Trophoblast cell (in vitro differentiated cells and primary cell): Measurements from ENCODE around the gene ITGB1.

Source experiments
- DNase-seq, 2 donors: peaks; one replicate each; pipeline ENCODE4 v3.0.0-alpha.2; 2016
- H2AFZ ChIP-seq: 2 replicates; pipeline ENCODE4 v1.6.1; 2013; ENCODE audit warnings: low read length, moderate library complexity, mild to moderate bottlenecking; ENCODE audit not compliant: insufficient read depth, poor library complexity
- H2AK5ac ChIP-seq: 2 replicates; pipeline ENCODE4 v1.6.1; 2013; ENCODE audit warnings: mild to moderate bottlenecking, low read length
- H2BK120ac ChIP-seq: 2 replicates; pipeline ENCODE4 v1.6.1; 2013; ENCODE audit warnings: low read length, mild to moderate bottlenecking, moderate library complexity; ENCODE audit not compliant: insufficient read depth, poor library complexity
- H2BK12ac ChIP-seq: 2 replicates; pipeline ENCODE4 v1.6.1; 2013; ENCODE audit warnings: mild to moderate bottlenecking, low read length, moderate library complexity
- H2BK5ac ChIP-seq: 2 replicates; pipeline ENCODE4 v1.6.1; 2013; ENCODE audit warnings: low read length, low read depth, moderate library complexity, mild to moderate bottlenecking; ENCODE audit not compliant: poor library complexity
- H3K14ac ChIP-seq: 2 replicates; pipeline ENCODE4 v1.6.1; 2013; ENCODE audit warnings: mild to moderate bottlenecking, low read length
- H3K18ac ChIP-seq: 2 replicates; pipeline ENCODE4 v1.6.1; 2013; ENCODE audit warnings: mild to moderate bottlenecking, low read length
- H3K23ac ChIP-seq: 2 replicates; pipeline ENCODE4 v1.6.1; 2013; ENCODE audit warnings: low read length
- H3K27ac ChIP-seq: 2 replicates; pipeline ENCODE4 v1.5.1; 2013; ENCODE audit warnings: low read depth, mild to moderate bottlenecking, inconsistent platforms, low read length, moderate library complexity
- H3K27me3 ChIP-seq: 2 replicates; pipeline ENCODE4 v1.6.1; 2013; ENCODE audit warnings: inconsistent platforms, mild to moderate bottlenecking, low read length, moderate library complexity; ENCODE audit not compliant: insufficient read depth
- H3K36me3 ChIP-seq, 2 experiments: 1 replicate in 1 of 2; 2 replicates in 1 of 2; pipeline ENCODE4 v1.6.1; 2013; ENCODE audit warnings: low read length in 2 of 2, mild to moderate bottlenecking in 2 of 2, moderate library complexity in 1 of 2; ENCODE audit not compliant: insufficient read depth in 2 of 2, control insufficient read depth in 1 of 2
- H3K4ac ChIP-seq: 2 replicates; pipeline ENCODE4 v1.6.1; 2013; ENCODE audit warnings: low read depth, mild to moderate bottlenecking, low read length, moderate library complexity
- H3K4me1 ChIP-seq, 2 experiments: 1 replicate in 1 of 2; 2 replicates in 1 of 2; pipeline ENCODE4 v1.6.1; 2013; ENCODE audit warnings: low read length in 2 of 2, mild to moderate bottlenecking in 2 of 2, moderate library complexity in 1 of 2; ENCODE audit not compliant: insufficient read depth in 2 of 2, control insufficient read depth in 1 of 2
- H3K4me2 ChIP-seq: 2 replicates; pipeline ENCODE4 v1.6.1; 2013; ENCODE audit warnings: inconsistent platforms, mild to moderate bottlenecking, low read length, moderate library complexity
- H3K4me3 ChIP-seq: 2 replicates; pipeline ENCODE4 v1.5.1; 2013; ENCODE audit warnings: mild to moderate bottlenecking, low read depth, low read length, inconsistent platforms
- H3K79me1 ChIP-seq: one replicate; pipeline ENCODE4 v1.6.1; 2013; ENCODE audit warnings: low read length
- H3K79me2 ChIP-seq: 2 replicates; pipeline ENCODE4 v1.6.1; 2013; ENCODE audit warnings: low read length, mild to moderate bottlenecking; ENCODE audit not compliant: control insufficient read depth, insufficient read depth, poor library complexity
- H3K9ac ChIP-seq: 2 replicates; pipeline ENCODE4 v1.6.1; 2013; ENCODE audit warnings: mild to moderate bottlenecking, low read length
- H3K9me3 ChIP-seq: 2 replicates; pipeline ENCODE4 v1.6.1; 2013; ENCODE audit warnings: low read depth, mild to moderate bottlenecking, control low read depth, inconsistent platforms, low read length; ENCODE audit not compliant: insufficient read depth
- H4K12ac ChIP-seq: 2 replicates; pipeline ENCODE4 v1.6.1; 2013; ENCODE audit warnings: low read depth, mild to moderate bottlenecking, low read length, moderate library complexity
- H4K8ac ChIP-seq: 2 replicates; pipeline ENCODE4 v1.6.1; 2013; ENCODE audit warnings: low read depth, mild to moderate bottlenecking, low read length, moderate library complexity
- H4K91ac ChIP-seq: one replicate; pipeline ENCODE4 v1.6.1; 2013; ENCODE audit warnings: low read depth, mild to moderate bottlenecking, low read length, moderate library complexity
- WGBS: extraction: QIAGEN DNeasy Blood & Tissue Kit; methylation state at CpG from one replicate; pipeline ENCODE4 v1.1.7; 2013; ENCODE audit warnings: missing lambda C conversion rate; ENCODE audit not compliant: insufficient read length, insufficient coverage; ENCODE audit errors: extremely low coverage; 5-methylcytosine and 5-hydroxymethylcytosine counted together

The ITGB1 gene

DNA sequence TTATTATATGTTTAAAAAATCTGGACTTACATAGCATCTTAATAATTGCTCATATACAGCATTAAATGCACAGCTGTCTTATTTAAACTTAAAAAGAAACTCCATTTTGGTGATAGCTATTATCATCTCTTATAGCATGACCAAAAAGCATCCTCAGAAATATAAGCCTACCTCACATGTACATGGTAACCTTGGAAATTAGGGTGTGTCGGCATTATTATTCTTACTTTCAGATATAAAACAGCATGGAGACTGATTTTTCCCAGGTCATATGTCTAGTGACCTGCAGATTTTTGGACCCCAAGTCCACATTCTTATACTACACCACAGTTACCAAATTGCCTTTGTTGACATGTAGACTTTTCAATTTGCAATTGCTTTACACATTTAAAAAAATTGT, 29.1 kb upstream of the ITGB1 start:
- H2AFZ ChIP-seq, result no peak overlapping the region
- no peak overlapping the region for H2BK12ac ChIP-seq
- no peak overlapping the region for H4K8ac ChIP-seq
- H3K36me3 ChIP-seq, result no peaks in the 10 kb centered on the region
- H3K23ac ChIP-seq, result no peak overlapping the region
- H3K4me2 ChIP-seq, result no peak overlapping the region
- H3K79me2 ChIP-seq, result no peaks in the 10 kb centered on the region
- no peak overlapping the region for H4K12ac ChIP-seq
- no peak overlapping the region for H2BK5ac ChIP-seq
- no peaks in the 10 kb centered on the region for H3K27me3 ChIP-seq
- no peak overlapping the region for H4K91ac ChIP-seq
- WGBS, result no CpG with 5 or more reads among the region's 1 CpG
- no peak overlapping the region for H3K14ac ChIP-seq
- H3K9ac ChIP-seq, result no peak overlapping the region
- H3K4ac ChIP-seq, result no peak overlapping the region
- peaks cover 2% of the 10 kb centered on the region for H3K9me3 ChIP-seq
- no peak overlapping the region for H2AK5ac ChIP-seq
- H2BK120ac ChIP-seq, result no peak overlapping the region
- DNase-seq, result no peak
- peaks cover 7 to 15% of the 10 kb centered on the region in 2 experiments for H3K4me1 ChIP-seq
- no peak overlapping the region for H3K18ac ChIP-seq
- H3K27ac ChIP-seq, result no peak overlapping the region
- peaks cover 35% of the 10 kb centered on the region for H3K79me1 ChIP-seq
- H3K4me3 ChIP-seq, result no peak overlapping the region

DNA sequence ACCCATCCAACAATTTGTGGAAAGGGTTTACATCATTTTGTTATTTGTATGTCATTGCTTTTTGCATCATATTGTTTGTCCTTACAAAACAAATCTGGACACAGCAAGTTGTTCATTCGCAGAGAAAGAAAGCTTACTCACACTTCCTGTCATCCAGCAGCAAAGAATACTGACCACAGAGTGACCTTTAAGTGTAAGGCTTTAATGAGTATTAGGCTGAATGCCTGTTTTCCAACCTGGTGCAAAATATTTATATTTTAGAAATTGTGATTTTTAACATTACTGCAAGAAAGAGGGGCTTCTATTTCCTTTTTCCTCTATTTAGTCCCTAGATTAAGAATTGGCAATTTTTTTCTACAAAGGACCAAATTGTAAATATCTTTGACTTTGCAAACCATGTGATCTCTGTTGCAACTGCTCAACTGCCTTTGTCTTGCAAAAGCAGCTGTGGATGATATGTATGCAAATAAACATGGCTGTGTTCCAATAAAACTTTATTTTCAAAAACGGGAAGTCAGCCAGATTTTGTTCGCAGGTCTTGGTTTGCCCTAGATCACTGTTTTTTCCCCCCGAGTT, 27.8 kb upstream of the ITGB1 start:
- Histone ChIP-seq H3K4ac (no peak overlapping the region), H3K79me2 (peaks cover 2% of the 10 kb centered on the region), H3K9me3 (peaks cover 2% of the 10 kb centered on the region), H4K12ac (no peak overlapping the region), H2BK12ac (peak overlapping the region; percentile 24), H3K4me3 (no peak overlapping the region), H3K14ac (peak overlapping the region; percentile 10), H4K8ac (peak overlapping the region; percentile 12), H3K36me3 (no peaks in the 10 kb centered on the region), H2AK5ac (no peak overlapping the region), H2AFZ (no peak overlapping the region), H2BK5ac (peak overlapping the region; percentile 81), H3K18ac (no peak overlapping the region), H3K9ac (no peak overlapping the region), H2BK120ac (peak overlapping the region; percentile 19), H3K23ac (no peak overlapping the region), H4K91ac (peak overlapping the region; percentile 53), H3K4me2 (peak overlapping the region; percentile 4), H3K79me1 (peaks cover 41% of the 10 kb centered on the region), H3K4me1 (peaks cover 16 to 23% of the 10 kb centered on the region in 2 experiments), H3K27me3 (no peaks in the 10 kb centered on the region), H3K27ac (peak overlapping the region; percentile 81)
- peak in 1 of 2 donors; percentile 57 for DNase-seq
- WGBS, result no CpG with 5 or more reads among the region's 4 CpGs

DNA sequence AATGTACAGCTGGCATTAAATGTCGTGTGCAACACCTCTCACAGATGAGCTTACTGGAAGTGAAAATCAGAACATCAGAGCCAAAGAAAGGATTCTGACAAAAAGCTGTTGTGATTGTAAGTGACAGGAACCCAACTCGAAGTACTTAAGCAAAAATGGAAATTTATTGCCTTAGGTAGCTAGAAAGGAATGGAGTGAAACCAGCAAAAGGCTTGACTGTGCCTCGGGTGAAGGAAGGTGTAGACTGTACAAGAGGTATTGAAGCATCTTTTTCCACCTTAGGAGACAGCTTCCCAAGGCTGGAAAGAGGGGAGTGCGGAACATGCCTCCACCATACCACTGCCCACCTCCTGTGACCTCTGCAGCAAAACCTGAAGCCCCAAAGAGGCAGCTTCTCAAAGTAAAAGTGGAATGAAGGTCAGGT, 27.3 kb upstream of the ITGB1 start:
- H3K79me1 ChIP-seq, result peaks cover 43% of the 10 kb centered on the region
- peak overlapping the region; percentile 4 for H3K4me2 ChIP-seq
- no peaks in the 10 kb centered on the region for H3K27me3 ChIP-seq
- H2AK5ac ChIP-seq, result no peak overlapping the region
- no peak overlapping the region for H4K12ac ChIP-seq
- no CpG with 5 or more reads among the region's 4 CpGs for WGBS
- peak overlapping the region; percentile 12 for H4K8ac ChIP-seq
- peak overlapping the region; percentile 10 for H3K14ac ChIP-seq
- peak overlapping the region; percentile 53 for H4K91ac ChIP-seq
- H2BK120ac ChIP-seq, result peak overlapping the region; percentile 19
- no peak overlapping the region for H2AFZ ChIP-seq
- peak overlapping the region; percentile 24 for H2BK12ac ChIP-seq
- H3K4me3 ChIP-seq, result no peak overlapping the region
- H3K23ac ChIP-seq, result no peak overlapping the region
- H3K18ac ChIP-seq, result peak overlapping the region; percentile 9
- no peak overlapping the region for H3K9ac ChIP-seq
- peak overlapping the region; percentile 81 for H3K27ac ChIP-seq
- peak overlapping the region; percentile 81 for H2BK5ac ChIP-seq
- no peaks in the 10 kb centered on the region for H3K36me3 ChIP-seq
- no peaks in the 10 kb centered on the region for H3K9me3 ChIP-seq
- peak; percentile 53 to 85 for DNase-seq
- no peak overlapping the region for H3K4ac ChIP-seq
- peaks cover 18 to 23% of the 10 kb centered on the region in 2 experiments for H3K4me1 ChIP-seq
- H3K79me2 ChIP-seq, result peaks cover 2% of the 10 kb centered on the region

DNA sequence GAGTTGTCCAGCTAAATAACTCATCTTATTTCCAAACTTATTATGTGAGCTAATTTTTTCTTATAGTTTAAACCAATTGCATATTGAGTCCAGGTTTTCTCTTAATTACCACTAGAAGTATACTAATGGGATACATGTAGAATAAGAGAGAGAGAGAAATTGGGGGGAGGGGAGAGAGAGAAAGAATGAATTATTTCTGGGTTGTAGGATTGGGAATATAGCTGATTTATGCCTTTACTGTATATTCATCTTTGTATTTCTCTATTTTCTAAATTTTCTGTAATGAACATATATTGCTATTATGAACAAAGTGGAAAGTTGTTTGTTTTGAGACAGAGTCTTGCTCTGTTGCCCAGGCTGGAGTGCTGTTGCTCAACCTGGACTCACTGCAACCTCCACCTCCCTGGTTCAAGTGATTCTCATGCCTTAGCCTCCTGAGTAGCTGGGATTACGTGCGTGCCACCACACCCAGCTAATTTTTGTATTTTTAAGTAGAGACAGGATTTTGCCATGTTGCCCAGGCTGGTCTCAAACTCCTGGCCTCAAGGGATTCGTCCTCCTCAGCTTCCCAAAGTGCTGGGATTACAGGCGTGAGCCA, 26.1 kb upstream of the ITGB1 start:
- Histone ChIP-seq H3K27me3 (no peaks in the 10 kb centered on the region), H3K4me3 (no peak overlapping the region), H3K4ac (peak overlapping the region; percentile 85), H3K9me3 (no peaks in the 10 kb centered on the region), H3K18ac (peak overlapping the region; percentile 72), H3K4me2 (no peak overlapping the region), H3K23ac (no peak overlapping the region), H2BK5ac (peak overlapping the region; percentile 87), H4K8ac (peak overlapping the region; percentile 32), H4K12ac (no peak overlapping the region), H2AFZ (no peak overlapping the region), H3K36me3 (no peaks in the 10 kb centered on the region), H3K14ac (peak overlapping the region; percentile 79), H2BK120ac (peak overlapping the region; percentile 88), H2AK5ac (peak overlapping the region; percentile 95), H3K79me1 (peaks cover 42% of the 10 kb centered on the region), H4K91ac (peak overlapping the region; percentile 92), H3K27ac (peak overlapping the region; percentile 87), H2BK12ac (peak overlapping the region; percentile 93), H3K9ac (no peak overlapping the region), H3K4me1 (peaks cover 18 to 23% of the 10 kb centered on the region in 2 experiments), H3K79me2 (peaks cover 2% of the 10 kb centered on the region)
- peak; percentile 45 to 67 for DNase-seq
- WGBS, result no CpG with 5 or more reads among the region's 4 CpGs
